ENCODE results near the gene ULK2.

Gene ULK2

GRCh38 chr17:19771971-19772630 lies 95.6 kb downstream of the ULK2 start:
- no peak for TF ChIP-seq ARNTL (CRISPR knock-in tag; IDR thresholded peaks at IDR 0.05; ENCODE audit: borderline replicate concordance, low read depth)
- TF ChIP-seq BACH2 (CRISPR knock-in tag; IDR thresholded peaks at IDR 0.05; ENCODE audit: borderline replicate concordance): no peak
- TF ChIP-seq PPARA (CRISPR knock-in tag; IDR thresholded peaks at IDR 0.05; ENCODE audit: borderline replicate concordance): no peak
- TF ChIP-seq TSHZ2 (CRISPR knock-in tag; IDR thresholded peaks at IDR 0.05): no peak
- TF ChIP-seq ZC3H10 (CRISPR knock-in tag; IDR thresholded peaks at IDR 0.05): no peak
- no peak for TF ChIP-seq RARB (CRISPR knock-in tag; IDR thresholded peaks at IDR 0.05)
- TF ChIP-seq GLIS3 (CRISPR knock-in tag; IDR thresholded peaks at IDR 0.05): no peak
- TF ChIP-seq ZFP30 (CRISPR knock-in tag; IDR thresholded peaks at IDR 0.05): no peak
- TF ChIP-seq SNAI2 (CRISPR knock-in tag; IDR thresholded peaks at IDR 0.05): no peak
- no peak for TF ChIP-seq ISL1 (CRISPR knock-in tag; IDR thresholded peaks at IDR 0.05)
- no peak for TF ChIP-seq ZNF70 (CRISPR knock-in tag; IDR thresholded peaks at IDR 0.05)
- no peak for TF ChIP-seq OSR1 (CRISPR knock-in tag; IDR thresholded peaks at IDR 0.05)
- no peak for TF ChIP-seq POU6F1 (CRISPR knock-in tag; IDR thresholded peaks at IDR 0.05; ENCODE audit: borderline replicate concordance, low read depth)
- TF ChIP-seq ZNF8 (CRISPR knock-in tag; IDR thresholded peaks at IDR 0.05): no peak
- no peak for TF ChIP-seq TCF4 (CRISPR knock-in tag; IDR thresholded peaks at IDR 0.05; ENCODE audit: borderline replicate concordance)
- no peak for TF ChIP-seq TOX (CRISPR knock-in tag; IDR thresholded peaks at IDR 0.05; ENCODE audit: borderline replicate concordance)
- no peak for TF ChIP-seq PATZ1 (CRISPR knock-in tag; IDR thresholded peaks at IDR 0.05; ENCODE audit: borderline replicate concordance)
- no peak for TF ChIP-seq CSRNP3 (CRISPR knock-in tag; IDR thresholded peaks at IDR 0.05)
- TF ChIP-seq CSDC2 (CRISPR knock-in tag; IDR thresholded peaks at IDR 0.05): no peak
- no peak for ATAC-seq

GRCh38 chr17:19770985-19771735 lies 96.6 kb downstream of the ULK2 start:
- no peak for ATAC-seq
- no peak for TF ChIP-seq CSDC2 (CRISPR knock-in tag; IDR thresholded peaks at IDR 0.05)
- no peak for TF ChIP-seq PATZ1 (CRISPR knock-in tag; IDR thresholded peaks at IDR 0.05; ENCODE audit: borderline replicate concordance)
- TF ChIP-seq ZNF70 (CRISPR knock-in tag; IDR thresholded peaks at IDR 0.05): no peak
- TF ChIP-seq ZNF565 (CRISPR knock-in tag; conservative IDR thresholded peaks at IDR 0.05; ENCODE audit: low read depth): no peak
- TF ChIP-seq RARB (CRISPR knock-in tag; IDR thresholded peaks at IDR 0.05): no peak
- no peak for TF ChIP-seq ARNTL (CRISPR knock-in tag; IDR thresholded peaks at IDR 0.05; ENCODE audit: borderline replicate concordance, low read depth)
- no peak for TF ChIP-seq POU6F1 (CRISPR knock-in tag; IDR thresholded peaks at IDR 0.05; ENCODE audit: borderline replicate concordance, low read depth)
- no peak for TF ChIP-seq ZFP3 (CRISPR knock-in tag; IDR thresholded peaks at IDR 0.05)
- no peak for TF ChIP-seq PPARA (CRISPR knock-in tag; IDR thresholded peaks at IDR 0.05; ENCODE audit: borderline replicate concordance)
- TF ChIP-seq CSRNP3 (CRISPR knock-in tag; IDR thresholded peaks at IDR 0.05): no peak
- no peak for TF ChIP-seq ESRRG (CRISPR knock-in tag; IDR thresholded peaks at IDR 0.05)
- TF ChIP-seq BACH2 (CRISPR knock-in tag; IDR thresholded peaks at IDR 0.05; ENCODE audit: borderline replicate concordance): no peak

Data from SK-N-SH treated with all-trans-retinoic acid at 6 μM for 48 hours (cell line).